Measurements from ENCODE around the gene CASK.
A peak's percentile ranks its signal among the peaks of the same experiment; 100 is the strongest.
"Not testable (repeated sequence)": the region's sequence is repeated elsewhere in the genome, so short reads cannot be mapped to it uniquely, and the experiment has no call there.

CASK gene

GRCh38 chrX:41759817-41760216, 163.5 kb downstream of the CASK start:
- Histone ChIP-seq H3K27ac (no peak overlapping the region), H3K4me3 (no peak overlapping the region)

GRCh38 chrX:41758401-41758800, 165.0 kb downstream of the CASK start:
- Histone ChIP-seq H3K4me3 (no peak overlapping the region), H3K27ac (no peak overlapping the region)

GRCh38 chrX:41750716-41751115, 172.6 kb downstream of the CASK start:
- no peak overlapping the region for H3K4me3 ChIP-seq
- H3K27ac ChIP-seq, result no peak overlapping the region

- H3K27ac ChIP-seq, result no peak overlapping the region
- no peak overlapping the region for H3K4me3 ChIP-seq
Measured at GRCh38 chrX:41739871-41740270, 183.5 kb downstream of the CASK start.

- no peak overlapping the region for H3K4me3 ChIP-seq
- no peak overlapping the region for H3K27ac ChIP-seq
Measured at GRCh38 chrX:41737065-41737464, 186.3 kb downstream of the CASK start.

- no peak overlapping the region for H3K4me3 ChIP-seq
- H3K27ac ChIP-seq, result peak overlapping the region in 1 of 21 experiments; percentile 12
Measured at GRCh38 chrX:41734530-41734929, 188.8 kb downstream of the CASK start.

GRCh38 chrX:41733939-41734338, 189.4 kb downstream of the CASK start:
- no peak overlapping the region for H3K4me3 ChIP-seq
- H3K27ac ChIP-seq, result peak overlapping the region in 1 of 21 experiments; percentile 12

- H3K4me3 ChIP-seq, result no peak overlapping the region
- H3K27ac ChIP-seq, result no peak overlapping the region
Measured at GRCh38 chrX:41732260-41732659, 191.1 kb downstream of the CASK start.

- Histone ChIP-seq H3K27ac (no peak overlapping the region), H3K4me3 (no peak overlapping the region)
Measured at GRCh38 chrX:41730081-41730480, 193.3 kb downstream of the CASK start.

- H3K4me3 ChIP-seq, result no peak overlapping the region
Measured at GRCh38 chrX:41728125-41728524, 195.2 kb downstream of the CASK start.

GRCh38 chrX:41723826-41724225, 199.5 kb downstream of the CASK start, which contains the start of gene GPR82:
TSS of gene GPR82 (plus strand) at chrX:41724181. CDS start at chrX:41727027, 2,846 bp downstream.
- Histone ChIP-seq H3K27ac (peak within 1 kb of the TSS in 1 of 21 experiments; percentile 9), H3K4me3 (no peak within 1 kb of the TSS)

More at GRCh38 chrX:41728125-41728524, 195.2 kb downstream of the CASK start:
- H3K27ac ChIP-seq, result no peak overlapping the region

GRCh38 chrX:41722816-41723618, 200.3 kb downstream of the CASK start:
- peak overlapping the region in 1 of 21 experiments; percentile 9 for H3K27ac ChIP-seq

GRCh38 chrX:41722214-41722613, 201.1 kb downstream of the CASK start:
- H3K4me3 ChIP-seq, result no peak overlapping the region

More at GRCh38 chrX:41722816-41723618, 200.3 kb downstream of the CASK start:
- H3K4me3 ChIP-seq, result no peak overlapping the region

GRCh38 chrX:41721590-41721989, 201.8 kb downstream of the CASK start:
- H3K27ac ChIP-seq, result no peak overlapping the region
- no peak overlapping the region for H3K4me3 ChIP-seq

More at GRCh38 chrX:41722214-41722613, 201.1 kb downstream of the CASK start:
- H3K27ac ChIP-seq, result no peak overlapping the region

- Histone ChIP-seq H3K27ac (no peak overlapping the region), H3K4me3 (no peak overlapping the region)
Measured at GRCh38 chrX:41720125-41720779, 203.1 kb downstream of the CASK start.

- H3K4me3 ChIP-seq, result not testable (repeated sequence)
- H3K27ac ChIP-seq, result peak overlapping the region in 1 of 21 experiments; percentile 14
Measured at GRCh38 chrX:41719610-41720009, 203.7 kb downstream of the CASK start.

GRCh38 chrX:41718481-41719235, 204.7 kb downstream of the CASK start:
- Histone ChIP-seq H3K4me3 (no peak overlapping the region), H3K27ac (no peak overlapping the region)

GRCh38 chrX:41716767-41717473, 206.4 kb downstream of the CASK start:
- Histone ChIP-seq H3K27ac (no peak overlapping the region), H3K4me3 (no peak overlapping the region)

GRCh38 chrX:41716222-41716621, 207.1 kb downstream of the CASK start:
- no peak overlapping the region for H3K4me3 ChIP-seq
- H3K27ac ChIP-seq, result no peak overlapping the region

All from skin epidermis (tissue), 12 donors.